HFF-Myc (cell line): ENCODE measurements around the gene MTFR1L.

Source experiments
- DNase-seq: peaks from one replicate; pipeline ENCODE4 v3.0.0-alpha.2; 2011; ENCODE audit warnings: low read depth; ENCODE audit errors: extremely low read depth
- H3K4me3 ChIP-seq: replicated peaks from 2 replicates; pipeline ENCODE4 v1.5.1; 2011; ENCODE audit warnings: low read depth, mild to moderate bottlenecking, control low read depth, low read length
- TF ChIP-seq, protein P1 (sequence below): IDR thresholded peaks from 2 replicates; pipeline ENCODE4 v1.5.1; 2012; ENCODE audit warnings: mild to moderate bottlenecking, low read depth, low read length, control low read depth; ENCODE audit errors: missing control alignments

The MTFR1L gene

DNA sequence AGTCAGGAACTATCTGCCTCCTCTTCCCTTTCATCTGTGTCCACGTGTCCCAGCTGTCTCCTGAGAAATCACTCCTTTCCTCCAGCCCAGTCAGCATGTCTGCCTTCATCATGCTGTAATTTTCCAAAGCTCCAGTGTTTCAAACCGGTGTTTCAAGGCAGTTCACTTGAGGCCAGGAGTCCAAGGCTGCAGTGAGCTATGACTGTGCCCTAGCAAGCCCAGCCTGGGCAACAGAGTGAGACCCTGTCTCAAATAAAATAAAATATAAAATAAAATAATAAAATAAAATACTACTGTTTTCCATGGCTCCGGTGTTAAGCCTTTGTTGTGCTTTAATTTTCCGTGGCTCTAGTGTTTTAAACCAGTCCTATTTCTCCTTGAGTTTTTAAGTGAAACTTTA is 27.6 kb upstream of the MTFR1L start:
- no peak overlapping the region for H3K4me3 ChIP-seq
- TF ChIP-seq, protein P1, sequence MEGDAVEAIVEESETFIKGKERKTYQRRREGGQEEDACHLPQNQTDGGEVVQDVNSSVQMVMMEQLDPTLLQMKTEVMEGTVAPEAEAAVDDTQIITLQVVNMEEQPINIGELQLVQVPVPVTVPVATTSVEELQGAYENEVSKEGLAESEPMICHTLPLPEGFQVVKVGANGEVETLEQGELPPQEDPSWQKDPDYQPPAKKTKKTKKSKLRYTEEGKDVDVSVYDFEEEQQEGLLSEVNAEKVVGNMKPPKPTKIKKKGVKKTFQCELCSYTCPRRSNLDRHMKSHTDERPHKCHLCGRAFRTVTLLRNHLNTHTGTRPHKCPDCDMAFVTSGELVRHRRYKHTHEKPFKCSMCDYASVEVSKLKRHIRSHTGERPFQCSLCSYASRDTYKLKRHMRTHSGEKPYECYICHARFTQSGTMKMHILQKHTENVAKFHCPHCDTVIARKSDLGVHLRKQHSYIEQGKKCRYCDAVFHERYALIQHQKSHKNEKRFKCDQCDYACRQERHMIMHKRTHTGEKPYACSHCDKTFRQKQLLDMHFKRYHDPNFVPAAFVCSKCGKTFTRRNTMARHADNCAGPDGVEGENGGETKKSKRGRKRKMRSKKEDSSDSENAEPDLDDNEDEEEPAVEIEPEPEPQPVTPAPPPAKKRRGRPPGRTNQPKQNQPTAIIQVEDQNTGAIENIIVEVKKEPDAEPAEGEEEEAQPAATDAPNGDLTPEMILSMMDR, result no peak
- no peak for DNase-seq

DNA sequence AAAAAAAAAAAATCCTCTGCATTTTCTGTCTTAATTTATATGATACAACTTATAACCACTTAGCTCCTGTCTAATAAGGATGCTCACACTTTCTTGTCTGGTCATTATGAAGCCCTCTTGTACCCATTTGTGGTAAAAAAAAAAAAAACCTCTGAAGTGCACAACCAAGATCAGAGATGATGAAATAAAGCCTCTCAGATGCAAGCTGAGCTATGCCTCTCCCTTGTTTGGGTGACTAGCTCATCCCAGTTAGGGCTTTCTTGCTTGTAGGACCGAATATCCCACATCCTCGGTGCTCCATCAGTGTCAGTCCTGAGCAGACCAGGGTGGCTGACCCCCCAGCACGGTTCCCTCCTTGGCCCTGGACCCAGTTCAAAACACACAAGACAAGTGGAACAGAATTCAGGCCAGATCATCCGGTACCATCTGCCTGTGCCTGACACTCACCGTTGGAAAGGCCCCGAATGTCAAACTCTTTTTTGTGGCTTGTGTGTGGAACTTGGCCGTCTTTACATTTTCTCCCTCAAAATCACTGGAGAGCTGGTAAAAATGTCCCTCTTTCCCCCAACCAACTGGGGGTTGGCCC is 26.1 kb upstream of the MTFR1L start:
- TF ChIP-seq, protein P1, result no peak
- H3K4me3 ChIP-seq, result no peak overlapping the region
- no peak for DNase-seq

DNA sequence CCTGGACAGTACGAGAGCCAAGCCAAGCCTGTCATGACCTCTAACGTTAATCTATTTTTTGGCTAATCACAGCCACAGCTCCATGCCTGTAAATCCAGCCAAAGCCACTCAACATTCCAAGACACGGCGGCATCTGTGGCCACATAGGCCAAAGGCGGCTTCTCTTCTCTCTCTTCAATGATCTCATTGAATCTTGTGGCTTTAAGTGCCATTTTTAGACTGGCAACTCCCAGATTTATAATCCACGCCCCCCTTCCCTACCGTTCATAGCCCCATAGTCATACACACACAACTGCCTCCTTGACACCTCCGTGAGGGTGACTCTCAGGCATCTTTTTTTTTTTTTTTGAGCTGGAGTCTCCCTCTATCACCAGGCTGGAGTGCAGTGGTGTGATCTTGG is 25.4 kb upstream of the MTFR1L start:
- no peak overlapping the region for H3K4me3 ChIP-seq
- DNase-seq, result no peak
- TF ChIP-seq, protein P1, result no peak

DNA sequence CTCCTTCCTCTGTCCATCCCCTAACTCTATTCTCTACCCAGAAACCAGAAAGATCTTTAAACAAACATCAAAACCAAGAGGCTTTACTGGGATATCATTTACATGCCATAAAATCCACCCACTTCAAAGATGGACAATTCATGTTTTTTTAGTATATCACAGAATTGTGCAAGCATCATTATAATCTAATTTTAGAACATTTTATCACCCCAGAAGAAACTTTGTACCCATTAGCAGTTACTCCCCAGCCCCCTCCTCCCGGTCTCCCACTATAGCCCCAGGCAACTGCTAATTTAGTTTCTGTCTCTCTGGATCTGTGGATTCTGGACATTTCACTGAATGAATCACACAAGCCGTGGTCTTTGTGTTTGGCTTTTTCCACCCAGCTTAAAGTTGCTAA is 24.5 kb upstream of the MTFR1L start:
- DNase-seq, result no peak
- no peak overlapping the region for H3K4me3 ChIP-seq
- TF ChIP-seq, protein P1, result no peak

DNA sequence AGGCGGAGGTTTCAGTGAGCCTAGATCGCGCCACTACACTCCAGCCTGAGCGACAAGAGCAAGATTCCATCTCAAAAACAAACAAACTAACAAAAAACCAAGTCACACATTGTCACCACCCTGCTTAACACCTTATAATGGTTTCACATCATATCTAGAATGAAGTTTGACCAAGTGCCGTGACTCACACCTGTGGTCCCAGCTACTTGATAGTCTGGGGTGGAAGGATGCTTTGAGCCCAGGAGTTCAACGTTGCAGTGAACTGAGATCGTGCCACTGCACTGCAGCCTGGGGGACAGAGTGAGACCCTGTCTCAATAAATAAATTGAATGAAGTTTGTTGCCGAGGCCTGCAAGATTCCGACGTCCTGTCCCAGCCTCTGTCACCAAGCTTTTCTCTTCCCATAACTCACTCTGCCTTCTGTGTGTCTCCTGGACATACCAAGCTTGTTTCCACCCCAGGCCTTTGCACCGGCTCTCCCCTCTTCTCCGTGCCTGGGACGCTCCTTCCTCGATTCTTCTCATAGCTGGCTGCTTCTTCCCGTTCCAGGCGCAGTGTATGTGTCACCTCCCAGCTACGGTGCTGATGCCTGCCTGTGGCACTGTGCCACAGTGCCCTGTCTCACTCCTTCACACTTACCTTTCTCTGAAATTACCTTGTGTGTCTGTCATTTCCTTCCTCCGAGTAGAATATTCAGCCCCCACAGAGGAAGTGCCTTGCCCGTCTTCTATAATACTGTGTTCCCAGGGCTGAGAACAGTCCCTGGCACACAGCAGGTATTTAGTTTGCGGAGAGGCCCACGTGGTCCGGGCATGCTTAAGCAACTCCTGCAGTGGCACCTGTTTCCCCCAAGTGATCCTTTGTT is 23.6 kb upstream of the MTFR1L start:
- DNase-seq, result no peak
- TF ChIP-seq, protein P1, result no peak
- H3K4me3 ChIP-seq, result no peak overlapping the region

DNA sequence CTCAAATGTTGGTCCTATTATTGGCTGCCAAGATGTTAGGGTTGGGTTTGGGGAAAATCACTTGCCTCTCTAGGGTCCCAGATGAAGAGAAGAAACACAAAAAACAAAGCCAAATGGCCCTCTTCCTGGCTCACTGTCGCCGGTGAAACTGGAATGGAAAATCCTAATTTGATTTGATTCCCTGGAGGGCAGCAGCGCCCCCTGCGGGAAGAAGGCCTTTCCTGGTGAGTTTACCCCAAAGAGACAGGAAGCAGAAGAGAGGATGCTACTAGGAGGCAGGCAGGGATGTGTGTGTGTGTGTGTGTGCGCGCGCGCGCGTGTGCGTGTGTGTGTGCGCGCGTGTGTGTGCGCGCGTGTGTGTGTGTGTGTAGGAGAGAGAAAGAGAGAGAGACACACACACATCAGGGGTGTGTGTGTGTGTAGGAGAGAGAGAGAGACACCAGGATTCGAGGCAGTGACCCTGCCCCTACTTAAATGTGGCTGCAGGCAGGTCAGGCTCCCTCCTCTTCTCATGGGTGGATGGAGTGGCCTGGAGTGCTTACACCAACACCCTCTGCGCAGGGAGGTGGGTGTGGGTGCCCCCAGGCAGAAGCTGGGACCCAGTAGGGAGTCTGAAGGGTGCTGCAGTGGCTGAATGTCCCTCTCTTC is 22.8 kb upstream of the MTFR1L start:
- TF ChIP-seq, protein P1, result peak; percentile 74
- DNase-seq, result no peak
- no peak overlapping the region for H3K4me3 ChIP-seq
